A549 (cell line): ENCODE results near the gene NID1.

Experiments used
- CHD2 ChIP-seq: fragments of 150-350 bp; IDR thresholded peaks from 2 replicates; pipeline ENCODE4 v1.6.1; 2014; ENCODE audit warnings: low read length; ENCODE audit not compliant: partially characterized antibody
- EP300 ChIP-seq, 2 experiments: fragments of >200 bp; sonication (Bioruptor Twin); formaldehyde crosslinking; IDR thresholded peaks; 2 replicates in 1 of 2; 3 replicates in 1 of 2; pipeline ENCODE4 v1.6.1; 2016 to 2017
- JUN ChIP-seq, 2 experiments: fragments of >200 bp; sonication (Bioruptor Twin); formaldehyde crosslinking; IDR thresholded peaks; 2 replicates in 1 of 2; 3 replicates in 1 of 2; pipeline ENCODE4 v1.6.1; 2016 to 2017
- JUNB ChIP-seq: fragments of >200 bp; sonication (Bioruptor Twin); formaldehyde crosslinking; IDR thresholded peaks from 2 replicates; pipeline ENCODE4 v1.6.1; 2016
- MAZ ChIP-seq: fragments of 150-350 bp; IDR thresholded peaks from 2 replicates; pipeline ENCODE4 v1.6.1; 2014; ENCODE audit warnings: antibody characterized with exemption, low read depth, low read length, borderline replicate concordance
- POLR2A ChIP-seq: IDR thresholded peaks from 2 replicates; pipeline ENCODE4 v1.6.1; 2012; ENCODE audit warnings: mild to moderate bottlenecking, low read length
- POLR2AphosphoS2 ChIP-seq: conservative IDR thresholded peaks from 2 replicates; pipeline ENCODE4 v1.6.1; 2012; ENCODE audit warnings: low read length, improper control_type of control experiment, inconsistent platforms
- SREBF2 ChIP-seq: fragments of 450-650 bp; IDR thresholded peaks from 2 replicates; pipeline ENCODE4 v1.6.1; 2014; ENCODE audit warnings: mild to moderate bottlenecking, moderate library complexity
- ZFP36 ChIP-seq: fragments of 450-650 bp; IDR thresholded peaks from 2 replicates; pipeline ENCODE4 v1.6.1; 2014; ENCODE audit warnings: borderline replicate concordance; ENCODE audit not compliant: partially characterized antibody
- TF ChIP-seq, protein P1 (sequence below): fragments of 200-600 bp; sonication (generic); IDR thresholded peaks from 2 replicates; pipeline ENCODE4 v1.6.1; 2016; ENCODE audit warnings: antibody characterized with exemption, mild to moderate bottlenecking, moderate library complexity
- TF ChIP-seq, protein P2 (sequence below): fragments of 450-650 bp; IDR thresholded peaks from 2 replicates; pipeline ENCODE4 v1.6.1; 2014; ENCODE audit warnings: antibody characterized with exemption
- TF ChIP-seq, protein P3 (sequence below): fragments of >200 bp; sonication (Bioruptor Twin); formaldehyde crosslinking; IDR thresholded peaks from 3 replicates; pipeline ENCODE4 v1.5.1; 2016
- TF ChIP-seq, protein P4 (sequence below): IDR thresholded peaks from 2 replicates; pipeline ENCODE4 v1.6.1; 2012

GRCh38 chr1:235930543-235930942 is 134.3 kb downstream of the NID1 start:
- TF ChIP-seq ZFP36, result no peak
- TF ChIP-seq, protein P1, sequence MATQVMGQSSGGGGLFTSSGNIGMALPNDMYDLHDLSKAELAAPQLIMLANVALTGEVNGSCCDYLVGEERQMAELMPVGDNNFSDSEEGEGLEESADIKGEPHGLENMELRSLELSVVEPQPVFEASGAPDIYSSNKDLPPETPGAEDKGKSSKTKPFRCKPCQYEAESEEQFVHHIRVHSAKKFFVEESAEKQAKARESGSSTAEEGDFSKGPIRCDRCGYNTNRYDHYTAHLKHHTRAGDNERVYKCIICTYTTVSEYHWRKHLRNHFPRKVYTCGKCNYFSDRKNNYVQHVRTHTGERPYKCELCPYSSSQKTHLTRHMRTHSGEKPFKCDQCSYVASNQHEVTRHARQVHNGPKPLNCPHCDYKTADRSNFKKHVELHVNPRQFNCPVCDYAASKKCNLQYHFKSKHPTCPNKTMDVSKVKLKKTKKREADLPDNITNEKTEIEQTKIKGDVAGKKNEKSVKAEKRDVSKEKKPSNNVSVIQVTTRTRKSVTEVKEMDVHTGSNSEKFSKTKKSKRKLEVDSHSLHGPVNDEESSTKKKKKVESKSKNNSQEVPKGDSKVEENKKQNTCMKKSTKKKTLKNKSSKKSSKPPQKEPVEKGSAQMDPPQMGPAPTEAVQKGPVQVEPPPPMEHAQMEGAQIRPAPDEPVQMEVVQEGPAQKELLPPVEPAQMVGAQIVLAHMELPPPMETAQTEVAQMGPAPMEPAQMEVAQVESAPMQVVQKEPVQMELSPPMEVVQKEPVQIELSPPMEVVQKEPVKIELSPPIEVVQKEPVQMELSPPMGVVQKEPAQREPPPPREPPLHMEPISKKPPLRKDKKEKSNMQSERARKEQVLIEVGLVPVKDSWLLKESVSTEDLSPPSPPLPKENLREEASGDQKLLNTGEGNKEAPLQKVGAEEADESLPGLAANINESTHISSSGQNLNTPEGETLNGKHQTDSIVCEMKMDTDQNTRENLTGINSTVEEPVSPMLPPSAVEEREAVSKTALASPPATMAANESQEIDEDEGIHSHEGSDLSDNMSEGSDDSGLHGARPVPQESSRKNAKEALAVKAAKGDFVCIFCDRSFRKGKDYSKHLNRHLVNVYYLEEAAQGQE, result no peak
- TF ChIP-seq SREBF2, result no peak
- no peak for TF ChIP-seq MAZ
- TF ChIP-seq, protein P2, sequence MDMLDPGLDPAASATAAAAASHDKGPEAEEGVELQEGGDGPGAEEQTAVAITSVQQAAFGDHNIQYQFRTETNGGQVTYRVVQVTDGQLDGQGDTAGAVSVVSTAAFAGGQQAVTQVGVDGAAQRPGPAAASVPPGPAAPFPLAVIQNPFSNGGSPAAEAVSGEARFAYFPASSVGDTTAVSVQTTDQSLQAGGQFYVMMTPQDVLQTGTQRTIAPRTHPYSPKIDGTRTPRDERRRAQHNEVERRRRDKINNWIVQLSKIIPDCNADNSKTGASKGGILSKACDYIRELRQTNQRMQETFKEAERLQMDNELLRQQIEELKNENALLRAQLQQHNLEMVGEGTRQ, result no peak
- no peak for TF ChIP-seq POLR2AphosphoS2
- no peak for TF ChIP-seq JUNB
- TF ChIP-seq, protein P3, sequence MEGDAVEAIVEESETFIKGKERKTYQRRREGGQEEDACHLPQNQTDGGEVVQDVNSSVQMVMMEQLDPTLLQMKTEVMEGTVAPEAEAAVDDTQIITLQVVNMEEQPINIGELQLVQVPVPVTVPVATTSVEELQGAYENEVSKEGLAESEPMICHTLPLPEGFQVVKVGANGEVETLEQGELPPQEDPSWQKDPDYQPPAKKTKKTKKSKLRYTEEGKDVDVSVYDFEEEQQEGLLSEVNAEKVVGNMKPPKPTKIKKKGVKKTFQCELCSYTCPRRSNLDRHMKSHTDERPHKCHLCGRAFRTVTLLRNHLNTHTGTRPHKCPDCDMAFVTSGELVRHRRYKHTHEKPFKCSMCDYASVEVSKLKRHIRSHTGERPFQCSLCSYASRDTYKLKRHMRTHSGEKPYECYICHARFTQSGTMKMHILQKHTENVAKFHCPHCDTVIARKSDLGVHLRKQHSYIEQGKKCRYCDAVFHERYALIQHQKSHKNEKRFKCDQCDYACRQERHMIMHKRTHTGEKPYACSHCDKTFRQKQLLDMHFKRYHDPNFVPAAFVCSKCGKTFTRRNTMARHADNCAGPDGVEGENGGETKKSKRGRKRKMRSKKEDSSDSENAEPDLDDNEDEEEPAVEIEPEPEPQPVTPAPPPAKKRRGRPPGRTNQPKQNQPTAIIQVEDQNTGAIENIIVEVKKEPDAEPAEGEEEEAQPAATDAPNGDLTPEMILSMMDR, result no peak
- TF ChIP-seq CHD2, result no peak
- no peak for TF ChIP-seq EP300 (IDR thresholded peaks at IDR 0.05)
- TF ChIP-seq JUN (IDR thresholded peaks at IDR 0.05), result no peak
- TF ChIP-seq POLR2A, result no peak
- TF ChIP-seq, protein P4, sequence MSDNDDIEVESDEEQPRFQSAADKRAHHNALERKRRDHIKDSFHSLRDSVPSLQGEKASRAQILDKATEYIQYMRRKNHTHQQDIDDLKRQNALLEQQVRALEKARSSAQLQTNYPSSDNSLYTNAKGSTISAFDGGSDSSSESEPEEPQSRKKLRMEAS, result no peak
